HCT116 (cell line): ENCODE results near the gene MGRN1.

Experiments used
- EZH2 ChIP-seq: fragments of 200-600 bp; sonication (generic); IDR thresholded peaks from 2 replicates; pipeline ENCODE4 v1.6.1; 2017; ENCODE audit warnings: antibody characterized with exemption, mixed run types
- EZH2phosphoT487 ChIP-seq: fragments of 200-600 bp; IDR thresholded peaks from 2 replicates; pipeline ENCODE4 v1.6.1; 2018; ENCODE audit warnings: antibody characterized with exemption, borderline replicate concordance
- POLR2AphosphoS5 ChIP-seq: IDR thresholded peaks from 2 replicates; pipeline ENCODE4 v1.6.1; 2011; ENCODE audit warnings: mild to moderate bottlenecking, low read depth, low read length, moderate library complexity
- SP1 ChIP-seq: IDR thresholded peaks from 2 replicates; pipeline ENCODE4 v1.6.1; 2012; ENCODE audit warnings: low read depth
- YY1 ChIP-seq: IDR thresholded peaks from 2 replicates; pipeline ENCODE4 v1.6.1; 2011; ENCODE audit warnings: low read length, low read depth, moderate library complexity, mild to moderate bottlenecking; ENCODE audit not compliant: insufficient replicate concordance; ENCODE audit errors: extremely low read depth
- TF ChIP-seq, protein P1 (sequence below): IDR thresholded peaks from 2 replicates; pipeline ENCODE4 v1.6.1; 2011; ENCODE audit warnings: mild to moderate bottlenecking, low read length, moderate library complexity; ENCODE audit not compliant: insufficient replicate concordance; ENCODE audit errors: extremely low read depth
- TF ChIP-seq, protein P2 (sequence below), 3 experiments: fragments of 200-600 bp in 1 of 3; sonication (generic) in 1 of 3; IDR thresholded peaks in 2 of 3; conservative IDR thresholded peaks in 1 of 3; 2 replicates each; pipeline ENCODE4 v1.5.1; 2012 to 2017; ENCODE audit warnings: low read depth in 2 of 3, low read length in 2 of 3, antibody characterized with exemption in 1 of 3, borderline replicate concordance in 1 of 3, control low read depth in 1 of 3, mild to moderate bottlenecking in 1 of 3, mixed read lengths in 1 of 3, mixed run types in 1 of 3, moderate library complexity in 1 of 3; ENCODE audit not compliant: insufficient read depth in 1 of 3
- TF ChIP-seq, protein P3 (sequence below): IDR thresholded peaks from 2 replicates; pipeline ENCODE4 v1.6.1; 2012; ENCODE audit warnings: low read depth

DNA sequence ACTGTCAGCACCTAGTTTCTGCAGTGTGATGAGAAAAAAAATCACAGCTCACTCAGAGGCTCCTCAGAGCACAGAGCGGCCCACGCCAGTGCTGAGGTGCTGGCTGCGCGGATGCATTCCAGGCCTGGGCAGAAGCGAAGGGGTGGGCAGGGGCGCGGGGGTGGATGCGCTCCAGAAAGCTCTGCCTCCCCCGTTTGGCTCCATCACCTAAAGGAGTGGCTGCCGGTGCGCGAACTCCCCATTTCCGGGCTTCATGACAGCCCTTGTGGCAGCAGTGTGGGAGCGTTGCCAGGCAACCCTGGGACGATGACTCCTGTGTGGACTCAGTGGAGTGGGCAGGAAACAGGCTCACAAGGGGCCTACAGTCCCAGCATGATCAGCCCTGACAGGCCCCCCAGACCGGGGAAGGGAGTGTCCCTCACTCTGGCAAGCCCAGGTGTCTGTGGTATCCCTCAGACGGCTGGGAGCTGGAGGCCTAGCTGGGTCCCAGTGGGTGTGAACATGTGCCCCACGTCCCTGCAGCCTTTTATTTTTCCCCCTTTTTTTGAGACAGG, 35.9 kb downstream of the MGRN1 start:
- TF ChIP-seq, protein P1, sequence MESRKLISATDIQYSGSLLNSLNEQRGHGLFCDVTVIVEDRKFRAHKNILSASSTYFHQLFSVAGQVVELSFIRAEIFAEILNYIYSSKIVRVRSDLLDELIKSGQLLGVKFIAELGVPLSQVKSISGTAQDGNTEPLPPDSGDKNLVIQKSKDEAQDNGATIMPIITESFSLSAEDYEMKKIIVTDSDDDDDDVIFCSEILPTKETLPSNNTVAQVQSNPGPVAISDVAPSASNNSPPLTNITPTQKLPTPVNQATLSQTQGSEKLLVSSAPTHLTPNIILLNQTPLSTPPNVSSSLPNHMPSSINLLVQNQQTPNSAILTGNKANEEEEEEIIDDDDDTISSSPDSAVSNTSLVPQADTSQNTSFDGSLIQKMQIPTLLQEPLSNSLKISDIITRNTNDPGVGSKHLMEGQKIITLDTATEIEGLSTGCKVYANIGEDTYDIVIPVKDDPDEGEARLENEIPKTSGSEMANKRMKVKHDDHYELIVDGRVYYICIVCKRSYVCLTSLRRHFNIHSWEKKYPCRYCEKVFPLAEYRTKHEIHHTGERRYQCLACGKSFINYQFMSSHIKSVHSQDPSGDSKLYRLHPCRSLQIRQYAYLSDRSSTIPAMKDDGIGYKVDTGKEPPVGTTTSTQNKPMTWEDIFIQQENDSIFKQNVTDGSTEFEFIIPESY = no peak
- no peak for TF ChIP-seq EZH2
- TF ChIP-seq, protein P2, sequence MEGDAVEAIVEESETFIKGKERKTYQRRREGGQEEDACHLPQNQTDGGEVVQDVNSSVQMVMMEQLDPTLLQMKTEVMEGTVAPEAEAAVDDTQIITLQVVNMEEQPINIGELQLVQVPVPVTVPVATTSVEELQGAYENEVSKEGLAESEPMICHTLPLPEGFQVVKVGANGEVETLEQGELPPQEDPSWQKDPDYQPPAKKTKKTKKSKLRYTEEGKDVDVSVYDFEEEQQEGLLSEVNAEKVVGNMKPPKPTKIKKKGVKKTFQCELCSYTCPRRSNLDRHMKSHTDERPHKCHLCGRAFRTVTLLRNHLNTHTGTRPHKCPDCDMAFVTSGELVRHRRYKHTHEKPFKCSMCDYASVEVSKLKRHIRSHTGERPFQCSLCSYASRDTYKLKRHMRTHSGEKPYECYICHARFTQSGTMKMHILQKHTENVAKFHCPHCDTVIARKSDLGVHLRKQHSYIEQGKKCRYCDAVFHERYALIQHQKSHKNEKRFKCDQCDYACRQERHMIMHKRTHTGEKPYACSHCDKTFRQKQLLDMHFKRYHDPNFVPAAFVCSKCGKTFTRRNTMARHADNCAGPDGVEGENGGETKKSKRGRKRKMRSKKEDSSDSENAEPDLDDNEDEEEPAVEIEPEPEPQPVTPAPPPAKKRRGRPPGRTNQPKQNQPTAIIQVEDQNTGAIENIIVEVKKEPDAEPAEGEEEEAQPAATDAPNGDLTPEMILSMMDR (IDR thresholded peaks at IDR 0.05 in 2 of 3, conservative IDR thresholded peaks at IDR 0.05 in 1 of 3; ENCODE audit: borderline replicate concordance in 1 of 3, insufficient read depth in 1 of 3, low read depth in 2 of 3, low read length in 2 of 3) = no peak
- TF ChIP-seq YY1 = no peak
- TF ChIP-seq SP1 = no peak
- no peak for TF ChIP-seq EZH2phosphoT487
- TF ChIP-seq POLR2AphosphoS5 = no peak
- TF ChIP-seq, protein P3, sequence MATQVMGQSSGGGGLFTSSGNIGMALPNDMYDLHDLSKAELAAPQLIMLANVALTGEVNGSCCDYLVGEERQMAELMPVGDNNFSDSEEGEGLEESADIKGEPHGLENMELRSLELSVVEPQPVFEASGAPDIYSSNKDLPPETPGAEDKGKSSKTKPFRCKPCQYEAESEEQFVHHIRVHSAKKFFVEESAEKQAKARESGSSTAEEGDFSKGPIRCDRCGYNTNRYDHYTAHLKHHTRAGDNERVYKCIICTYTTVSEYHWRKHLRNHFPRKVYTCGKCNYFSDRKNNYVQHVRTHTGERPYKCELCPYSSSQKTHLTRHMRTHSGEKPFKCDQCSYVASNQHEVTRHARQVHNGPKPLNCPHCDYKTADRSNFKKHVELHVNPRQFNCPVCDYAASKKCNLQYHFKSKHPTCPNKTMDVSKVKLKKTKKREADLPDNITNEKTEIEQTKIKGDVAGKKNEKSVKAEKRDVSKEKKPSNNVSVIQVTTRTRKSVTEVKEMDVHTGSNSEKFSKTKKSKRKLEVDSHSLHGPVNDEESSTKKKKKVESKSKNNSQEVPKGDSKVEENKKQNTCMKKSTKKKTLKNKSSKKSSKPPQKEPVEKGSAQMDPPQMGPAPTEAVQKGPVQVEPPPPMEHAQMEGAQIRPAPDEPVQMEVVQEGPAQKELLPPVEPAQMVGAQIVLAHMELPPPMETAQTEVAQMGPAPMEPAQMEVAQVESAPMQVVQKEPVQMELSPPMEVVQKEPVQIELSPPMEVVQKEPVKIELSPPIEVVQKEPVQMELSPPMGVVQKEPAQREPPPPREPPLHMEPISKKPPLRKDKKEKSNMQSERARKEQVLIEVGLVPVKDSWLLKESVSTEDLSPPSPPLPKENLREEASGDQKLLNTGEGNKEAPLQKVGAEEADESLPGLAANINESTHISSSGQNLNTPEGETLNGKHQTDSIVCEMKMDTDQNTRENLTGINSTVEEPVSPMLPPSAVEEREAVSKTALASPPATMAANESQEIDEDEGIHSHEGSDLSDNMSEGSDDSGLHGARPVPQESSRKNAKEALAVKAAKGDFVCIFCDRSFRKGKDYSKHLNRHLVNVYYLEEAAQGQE = no peak
